Neuronal stem cell (in vitro differentiated cells): ENCODE data around the gene C4orf17. TPM values are rescaled to one million over a fixed set of nuclear protein-coding genes. Genes with fewer than 3 reads are reported as not detected.

Source experiments
- DNase-seq: peaks from one replicate; pipeline ENCODE4 v3.0.0-alpha.2; 2013; ENCODE audit warnings: low spot score
- H2AFZ ChIP-seq: one replicate; pipeline ENCODE4 v1.6.1; 2013; ENCODE audit warnings: mild to moderate bottlenecking, low read length, inconsistent platforms
- H2AK5ac ChIP-seq: 2 replicates; pipeline ENCODE4 v1.6.1; 2013; ENCODE audit warnings: low read depth, mild to moderate bottlenecking, inconsistent platforms, low read length, moderate library complexity, mixed read lengths
- H2BK120ac ChIP-seq: 2 replicates; pipeline ENCODE4 v1.6.1; 2013; ENCODE audit warnings: low read depth, mild to moderate bottlenecking, inconsistent platforms, low read length, moderate library complexity, mixed read lengths
- H2BK12ac ChIP-seq: one replicate; pipeline ENCODE4 v1.6.1; 2013; ENCODE audit warnings: low read length, inconsistent platforms
- H2BK15ac ChIP-seq: 2 replicates; pipeline ENCODE4 v1.6.1; 2013; ENCODE audit warnings: mild to moderate bottlenecking, low read length, inconsistent platforms, mixed read lengths
- H2BK5ac ChIP-seq: one replicate; pipeline ENCODE4 v1.6.1; 2013; ENCODE audit warnings: inconsistent platforms, mild to moderate bottlenecking, low read length, moderate library complexity
- H3K14ac ChIP-seq: one replicate; pipeline ENCODE4 v1.6.1; 2013; ENCODE audit warnings: low read length, inconsistent platforms
- H3K18ac ChIP-seq: 2 replicates; pipeline ENCODE4 v1.6.1; 2013; ENCODE audit warnings: low read length, inconsistent platforms
- H3K23ac ChIP-seq: 2 replicates; pipeline ENCODE4 v1.6.1; 2013; ENCODE audit warnings: low read depth, mild to moderate bottlenecking, mixed read lengths, low read length, inconsistent platforms; ENCODE audit not compliant: poor library complexity
- H3K27ac ChIP-seq: replicated peaks from 3 replicates; pipeline ENCODE4 v1.5.1; 2013; ENCODE audit warnings: low read length, inconsistent platforms
- H3K27me3 ChIP-seq, 3 experiments: 2 replicates each; pipeline ENCODE4 v1.6.1; 2013; ENCODE audit warnings: low read length in 3 of 3, mild to moderate bottlenecking in 2 of 3, inconsistent platforms in 1 of 3, low read depth in 1 of 3, mixed read lengths in 1 of 3, moderate library complexity in 1 of 3; ENCODE audit not compliant: control insufficient read depth in 3 of 3, insufficient read depth in 3 of 3
- H3K36me3 ChIP-seq, 2 donors: replicated peaks in 1 of 2; 2 replicates each; pipeline ENCODE4 v1.6.1; 2013; ENCODE audit warnings: low read length in 2 of 2; ENCODE audit not compliant: control insufficient read depth in 2 of 2, insufficient read depth in 2 of 2
- H3K4ac ChIP-seq: 2 replicates; pipeline ENCODE4 v1.6.1; 2013; ENCODE audit warnings: inconsistent platforms, mild to moderate bottlenecking, low read length, moderate library complexity
- H3K4me1 ChIP-seq, 2 donors: 1 replicate in 1 of 2; 2 replicates in 1 of 2; pipeline ENCODE4 v1.6.1; 2013; ENCODE audit warnings: low read length in 2 of 2, low read depth in 1 of 2; ENCODE audit not compliant: control insufficient read depth in 2 of 2, insufficient read depth in 1 of 2
- H3K4me2 ChIP-seq: one replicate; pipeline ENCODE4 v1.6.1; 2013; ENCODE audit warnings: mild to moderate bottlenecking, low read length, inconsistent platforms; ENCODE audit not compliant: insufficient read depth, poor library complexity, severe bottlenecking
- H3K4me3 ChIP-seq, 2 donors: 2 replicates each; pipeline ENCODE4 v1.5.1; 2013; ENCODE audit warnings: low read length in 2 of 2, mild to moderate bottlenecking in 2 of 2, inconsistent platforms in 1 of 2, moderate library complexity in 1 of 2
- H3K79me1 ChIP-seq: one replicate; pipeline ENCODE4 v1.6.1; 2013; ENCODE audit warnings: low read depth, mild to moderate bottlenecking, inconsistent platforms, low read length, moderate library complexity
- H3K9ac ChIP-seq: one replicate; pipeline ENCODE4 v1.6.1; 2013; ENCODE audit warnings: mild to moderate bottlenecking, low read depth, low read length, inconsistent platforms; ENCODE audit not compliant: poor library complexity
- H3K9me3 ChIP-seq, 2 donors: replicated peaks in 1 of 2; 2 replicates each; pipeline versions ENCODE3 to v1.6.1; 2013; ENCODE audit warnings: low read length in 2 of 2, mild to moderate bottlenecking in 2 of 2, inconsistent platforms in 1 of 2, low read depth in 1 of 2, mixed read lengths in 1 of 2, moderate library complexity in 1 of 2; ENCODE audit not compliant: control insufficient read depth in 2 of 2, insufficient read depth in 1 of 2
- H4K8ac ChIP-seq: one replicate; pipeline ENCODE4 v1.6.1; 2013; ENCODE audit warnings: low read depth, mild to moderate bottlenecking, inconsistent platforms, low read length, moderate library complexity
- H4K91ac ChIP-seq: one replicate; pipeline ENCODE4 v1.6.1; 2013; ENCODE audit warnings: low read length, low read depth, mild to moderate bottlenecking, inconsistent platforms; ENCODE audit not compliant: poor library complexity
- WGBS, 2 donors: extraction: QIAGEN DNeasy Blood & Tissue Kit; methylation state at CpG; one replicate each; pipeline ENCODE4 v1.1.7; 2013; ENCODE audit warnings: missing lambda C conversion rate in 2 of 2, mixed read lengths in 1 of 2; ENCODE audit not compliant: insufficient read length in 2 of 2, insufficient replicate concordance in 1 of 2; ENCODE audit errors: extremely low coverage in 2 of 2; 5-methylcytosine and 5-hydroxymethylcytosine counted together
- polyA plus RNA-seq, 2 experiments: library from polyadenylated mRNA; stranded (reverse); fragments of 200-250 nt; gene quantifications; one replicate each; pipeline ENCODE4 v1.2.3, GENCODE V29; 2013

The C4orf17 gene
- polyA plus RNA-seq (2013, experiment 1 of 2), result not detected
- not detected for polyA plus RNA-seq (2013, experiment 2 of 2)

DNA sequence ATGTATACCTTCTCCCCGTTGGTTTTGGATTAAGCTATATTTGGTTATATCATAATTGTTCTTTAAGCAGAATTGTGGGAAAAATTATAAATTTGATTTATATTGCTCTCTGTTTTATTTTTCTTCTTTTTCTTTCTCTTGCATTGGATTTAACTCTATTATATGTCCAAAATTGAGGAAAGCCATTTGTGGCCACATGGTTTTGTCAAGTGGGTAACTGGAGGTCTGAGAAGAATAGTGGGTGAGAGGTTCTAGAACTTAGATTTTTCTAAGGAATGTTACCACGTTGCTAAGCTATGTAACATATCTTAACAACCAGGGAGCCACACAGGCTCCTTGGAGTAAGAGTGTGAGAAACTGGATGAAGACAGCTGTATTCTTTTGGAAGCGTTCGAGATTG, at the start of gene C4orf17:
TSS of gene C4orf17 (plus strand) at position 301 of the 400 bp plus-strand sequence. CDS start 2,061 bp downstream, outside the sequence.
- no peak within 1 kb of the TSS for H3K4me3 ChIP-seq
- no peak for DNase-seq
- no peak within 1 kb of the TSS for H2BK5ac ChIP-seq
- H2AFZ ChIP-seq, result peak within 1 kb of the TSS; percentile 48
- WGBS, 2 donors, result no CpG with 5 or more reads among the region's 4 CpGs
- no peaks in the 10 kb centered on the region for H3K4me1 ChIP-seq
- H3K9me3 ChIP-seq, result no peaks in the 10 kb centered on the region
- no peaks in the 10 kb centered on the region for H3K36me3 ChIP-seq
- no peak within 1 kb of the TSS for H3K14ac ChIP-seq
- no peak within 1 kb of the TSS for H3K4me2 ChIP-seq
- no peak within 1 kb of the TSS for H2BK15ac ChIP-seq
- no peak within 1 kb of the TSS for H2BK12ac ChIP-seq
- no peak within 1 kb of the TSS for H3K18ac ChIP-seq
- no peak within 1 kb of the TSS for H3K27ac ChIP-seq
- no peak within 1 kb of the TSS for H4K91ac ChIP-seq
- H3K4ac ChIP-seq, result no peak within 1 kb of the TSS
- H3K79me1 ChIP-seq, result no peaks in the 10 kb centered on the region
- H3K27me3 ChIP-seq, result peaks cover 0 to 4% (median 0%) of the 10 kb centered on the region in 3 experiments
- no peak within 1 kb of the TSS for H3K23ac ChIP-seq
- no peak within 1 kb of the TSS for H4K8ac ChIP-seq
- H2AK5ac ChIP-seq, result no peak within 1 kb of the TSS
- H2BK120ac ChIP-seq, result no peak within 1 kb of the TSS
- no peak within 1 kb of the TSS for H3K9ac ChIP-seq

DNA sequence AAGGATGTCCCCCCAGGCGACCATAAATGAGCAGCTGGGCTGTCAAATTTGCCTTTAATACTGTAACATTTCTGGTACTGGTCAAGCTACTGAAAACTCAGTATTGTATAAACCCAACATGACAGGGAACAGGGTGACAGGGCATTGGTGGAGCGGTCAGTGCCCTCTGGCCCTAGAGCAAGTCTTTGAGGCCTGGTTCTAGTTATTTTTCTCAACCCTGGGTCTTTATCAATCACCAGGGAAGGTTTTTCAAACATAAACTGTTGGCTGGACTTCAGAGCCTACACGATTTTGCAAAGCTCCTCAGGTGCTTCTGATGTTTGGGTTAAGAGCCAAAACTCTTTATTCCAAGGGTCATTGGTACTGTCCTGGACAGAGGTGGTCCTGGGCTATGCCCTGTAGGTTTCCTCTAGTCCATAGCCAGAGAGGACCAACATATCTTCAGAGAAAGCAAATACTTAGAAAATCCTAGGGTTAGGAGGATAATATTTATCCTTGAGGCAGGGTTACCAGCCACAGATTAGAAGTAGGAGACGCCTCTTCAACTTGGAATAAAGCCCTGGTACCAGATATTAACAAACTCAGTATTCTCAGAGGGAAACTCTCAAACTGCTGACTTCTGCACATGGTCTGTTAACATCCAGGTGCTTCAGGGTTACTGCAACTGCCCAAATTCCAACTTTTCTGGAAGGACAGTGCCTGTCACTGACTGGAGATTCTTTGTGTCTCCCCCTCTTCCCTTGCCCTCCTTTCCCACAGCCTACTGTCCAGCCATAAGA, 49.0 kb upstream of the C4orf17 start:
- Histone ChIP-seq H3K9ac (no peak overlapping the region), H4K91ac (no peak overlapping the region), H4K8ac (no peak overlapping the region), H3K23ac (no peak overlapping the region), H2AK5ac (no peak overlapping the region), H3K4me3 (no peak overlapping the region), H2BK120ac (no peak overlapping the region), H2AFZ (no peak overlapping the region), H3K4me1 (peaks cover 0 to 4% of the 10 kb centered on the region in 2 donors), H2BK15ac (no peak overlapping the region), H3K27ac (no peak overlapping the region), H3K9me3 (no peaks in the 10 kb centered on the region), H3K36me3 (no peaks in the 10 kb centered on the region), H3K4ac (no peak overlapping the region), H3K79me1 (no peaks in the 10 kb centered on the region), H3K4me2 (no peak overlapping the region), H3K18ac (no peak overlapping the region), H3K27me3 (no peaks in the 10 kb centered on the region), H2BK5ac (no peak overlapping the region), H2BK12ac (no peak overlapping the region), H3K14ac (no peak overlapping the region)
- WGBS, 2 donors, result no CpG with 5 or more reads among the region's 4 CpGs
- no peak for DNase-seq

DNA sequence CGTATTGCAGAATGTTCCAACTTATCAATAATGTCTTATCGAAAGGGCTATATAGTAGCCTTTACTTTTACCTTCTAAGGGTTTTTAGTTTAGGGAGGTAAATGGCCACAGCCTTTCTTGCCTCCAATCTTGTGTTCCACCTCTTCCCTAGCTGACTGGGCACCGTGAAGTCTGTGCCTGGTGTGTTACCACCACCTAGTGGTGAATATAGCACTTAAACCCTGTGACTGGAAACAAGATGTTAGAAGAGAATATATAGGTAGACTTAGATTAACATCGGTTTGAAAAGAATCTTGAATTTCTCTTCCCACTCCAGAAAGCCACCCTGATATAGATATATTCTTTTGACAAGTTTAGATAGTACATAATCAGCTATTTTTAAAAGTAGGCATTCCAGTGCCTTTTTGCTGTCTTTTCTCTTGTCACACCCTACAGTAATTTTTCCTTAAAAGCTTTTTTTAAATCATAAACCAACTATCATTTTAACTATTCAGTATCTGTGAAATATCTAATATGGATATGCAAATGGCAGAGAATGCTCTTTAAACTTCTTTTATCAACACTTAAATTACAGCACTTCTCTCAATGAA, 47.9 kb upstream of the C4orf17 start:
- H3K27ac ChIP-seq, result no peak overlapping the region
- H3K27me3 ChIP-seq, result no peaks in the 10 kb centered on the region
- H2BK15ac ChIP-seq, result no peak overlapping the region
- H3K4me2 ChIP-seq, result no peak overlapping the region
- H3K4me1 ChIP-seq, result peaks cover 4 to 8% of the 10 kb centered on the region in 2 donors
- no peak overlapping the region for H3K14ac ChIP-seq
- H2AK5ac ChIP-seq, result no peak overlapping the region
- H3K36me3 ChIP-seq, result no peaks in the 10 kb centered on the region
- no peak overlapping the region for H3K4ac ChIP-seq
- H2AFZ ChIP-seq, result no peak overlapping the region
- H3K18ac ChIP-seq, result no peak overlapping the region
- no peaks in the 10 kb centered on the region for H3K9me3 ChIP-seq
- no peak overlapping the region for H4K8ac ChIP-seq
- H2BK5ac ChIP-seq, result no peak overlapping the region
- H2BK120ac ChIP-seq, result no peak overlapping the region
- no peak overlapping the region for H3K9ac ChIP-seq
- H3K79me1 ChIP-seq, result no peaks in the 10 kb centered on the region
- no peak overlapping the region for H3K4me3 ChIP-seq
- no peak overlapping the region for H2BK12ac ChIP-seq
- DNase-seq, result peak; percentile 54
- no peak overlapping the region for H4K91ac ChIP-seq
- no peak overlapping the region for H3K23ac ChIP-seq
- no CpG with 5 or more reads among the region's 4 CpGs for WGBS, 2 donors

DNA sequence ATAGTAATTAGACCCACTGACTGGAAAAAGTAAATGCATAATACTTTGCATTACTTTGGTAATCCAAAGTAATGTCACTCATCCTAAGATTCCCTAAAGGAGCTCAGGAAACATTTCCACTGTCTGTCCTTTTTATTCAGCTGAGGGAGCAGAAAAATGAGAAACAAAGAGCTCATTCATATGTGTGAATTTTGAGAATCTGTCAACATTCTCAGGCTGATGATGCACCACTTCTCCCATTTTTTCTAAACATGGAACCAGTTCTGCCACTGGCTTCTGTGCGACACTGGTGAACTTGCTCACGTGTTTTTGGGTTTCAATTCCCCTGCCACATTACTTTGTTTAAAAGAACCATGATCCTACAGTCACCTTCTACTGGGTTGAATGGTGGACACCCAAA, 47.3 kb upstream of the C4orf17 start:
- Histone ChIP-seq H3K27me3 (no peaks in the 10 kb centered on the region), H3K9ac (no peak overlapping the region), H3K4ac (no peak overlapping the region), H3K27ac (no peak overlapping the region), H3K79me1 (no peaks in the 10 kb centered on the region), H2BK15ac (no peak overlapping the region), H2BK120ac (no peak overlapping the region), H3K14ac (no peak overlapping the region), H4K8ac (no peak overlapping the region), H3K23ac (no peak overlapping the region), H2BK5ac (no peak overlapping the region), H3K9me3 (no peaks in the 10 kb centered on the region), H2BK12ac (no peak overlapping the region), H3K18ac (no peak overlapping the region), H3K36me3 (no peaks in the 10 kb centered on the region), H3K4me2 (no peak overlapping the region), H2AK5ac (no peak overlapping the region), H4K91ac (no peak overlapping the region), H2AFZ (no peak overlapping the region), H3K4me3 (no peak overlapping the region), H3K4me1 (peaks cover 4 to 12% of the 10 kb centered on the region in 2 donors)
- DNase-seq, result no peak
- WGBS, 2 donors, result no CpG with 5 or more reads among the region's 2 CpGs
